GM20000 (cell line): ENCODE data around the gene VPS72.

ENCODE experiments used
- DNase-seq: peaks from one replicate; pipeline ENCODE4 v3.0.0; 2012; ENCODE audit warnings: low spot score
- CTCF ChIP-seq: IDR thresholded peaks from 2 replicates; pipeline ENCODE4 v1.5.1; 2012; ENCODE audit warnings: mild to moderate bottlenecking, control low read depth; ENCODE audit errors: extremely low read depth, missing control alignments

The VPS72 gene

GRCh38 chr1:151147665-151148064, 42.3 kb downstream of the VPS72 start:
- TF ChIP-seq CTCF: no peak
- DNase-seq: no peak

DNA sequence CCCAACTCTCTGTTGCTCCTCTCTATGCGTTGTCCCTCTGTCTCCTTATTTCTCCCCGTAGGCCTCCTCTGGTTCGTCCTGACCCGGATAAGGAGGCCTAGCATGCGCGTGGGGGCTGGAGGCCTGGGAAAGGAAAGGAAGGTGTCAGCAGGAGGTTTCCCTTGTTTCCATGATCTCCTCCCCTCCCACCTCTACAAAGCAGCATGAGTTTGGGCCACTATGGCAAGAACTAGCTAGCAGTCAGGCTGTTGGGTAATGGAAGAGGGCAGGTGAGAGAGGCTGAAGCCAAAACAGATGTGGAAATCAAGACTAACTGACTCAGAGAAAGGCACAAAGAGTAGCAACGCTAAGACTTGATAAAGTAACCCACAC, 42.9 kb downstream of the VPS72 start:
- no peak for DNase-seq
- no peak for TF ChIP-seq CTCF

- DNase-seq: peak; percentile 94
- no peak for TF ChIP-seq CTCF
Measured at GRCh38 chr1:151146412-151147131, 43.4 kb downstream of the VPS72 start, which contains the start of gene SEMA6C. SEMA6C (minus strand) TSS chr1:151146631; CDS start chr1:151142621, 4,010 bp downstream.

DNA sequence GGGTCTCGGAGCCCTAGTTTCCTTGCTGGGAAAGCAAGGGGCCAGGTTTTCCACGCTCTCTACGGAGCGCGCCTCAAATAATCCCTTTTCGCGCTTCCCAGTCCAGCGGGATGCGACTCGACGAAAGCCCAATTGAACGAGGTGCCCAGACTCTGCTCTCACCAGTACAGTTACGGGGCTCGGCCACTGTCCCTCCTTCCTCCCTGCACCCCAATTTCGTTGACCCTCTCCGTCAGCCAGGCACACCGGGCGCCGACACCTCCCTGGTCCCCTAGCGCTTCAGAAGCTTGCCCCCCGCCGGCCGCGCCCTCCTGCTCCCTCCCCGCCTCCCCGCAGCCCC, 44.0 kb downstream of the VPS72 start:
- DNase-seq: no peak
- TF ChIP-seq CTCF: no peak

DNA sequence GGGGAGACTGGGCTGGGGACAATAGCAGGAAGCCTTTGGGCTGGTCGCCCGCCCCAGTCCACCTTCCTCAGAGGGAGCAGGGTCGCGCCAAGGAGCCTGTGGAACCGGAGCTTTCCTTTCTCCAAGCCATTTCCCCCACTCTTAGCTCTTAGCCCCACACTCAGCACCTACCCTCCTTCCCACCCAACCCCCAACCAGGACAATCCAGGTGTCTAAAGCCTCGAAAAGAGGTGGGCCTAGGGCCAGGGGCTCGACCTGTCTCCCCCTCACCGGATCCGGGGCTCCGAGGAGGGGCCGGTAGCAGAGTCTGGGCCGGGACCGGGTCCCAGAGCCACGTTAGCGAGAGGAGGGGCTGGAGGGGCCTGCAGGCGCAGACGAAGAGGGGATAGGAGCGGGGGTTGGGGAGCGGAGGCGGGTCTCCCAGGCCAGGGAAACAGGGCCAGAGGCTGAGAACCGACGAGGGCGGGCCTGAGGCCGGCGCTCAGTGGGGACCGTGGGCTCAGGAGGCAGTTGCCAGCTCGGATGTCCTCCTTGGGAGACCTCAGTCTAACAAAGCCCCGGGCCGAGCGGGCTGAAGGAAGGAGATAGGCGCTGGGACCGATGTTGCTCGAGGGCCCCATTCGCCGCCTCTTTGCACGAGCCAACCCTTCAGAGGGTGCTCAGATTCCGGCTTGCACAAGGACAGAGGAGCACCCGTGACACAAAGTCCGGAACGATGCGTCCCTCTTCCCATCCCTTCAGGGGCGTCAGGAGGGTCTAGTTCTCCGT, 44.5 kb downstream of the VPS72 start:
- DNase-seq: no peak

GRCh38 chr1:151144474-151145303, 45.3 kb downstream of the VPS72 start:
- TF ChIP-seq CTCF: no peak
- DNase-seq: no peak

More for the DNA sequence above, 44.5 kb downstream of the VPS72 start:
- TF ChIP-seq CTCF: no peak

DNA sequence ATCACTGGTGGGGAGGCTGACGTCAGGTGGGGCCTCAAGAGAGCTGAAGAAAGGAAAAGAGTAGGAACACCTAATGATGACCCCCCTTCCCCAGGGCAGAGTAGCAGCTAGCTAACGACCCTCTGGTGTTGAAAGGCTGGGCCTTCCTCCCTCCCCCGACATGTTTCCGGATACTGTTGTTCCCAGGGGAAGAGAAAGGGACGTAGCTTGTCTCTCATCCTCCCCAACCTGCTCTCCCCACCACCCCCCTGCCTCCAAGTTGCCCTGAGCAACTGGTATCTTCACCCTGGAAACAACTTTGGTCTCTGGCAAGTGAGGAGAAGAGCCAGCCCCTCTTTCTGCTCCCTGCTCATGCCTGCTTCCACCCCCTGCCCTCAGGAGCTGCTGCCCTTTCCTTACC, 46.0 kb downstream of the VPS72 start:
- no peak for DNase-seq
- TF ChIP-seq CTCF: no peak
